Cardiac fibroblast (primary cell): ENCODE results near the gene HRG.

ENCODE experiments used
- DNase-seq, 2 donors: peaks; one replicate each; pipeline versions ENCODE4 v3.0.0 to v3.0.0-alpha.2; 2010; ENCODE audit warnings: low read depth in 2 of 2
- H3K4me3 ChIP-seq, 2 donors: replicated peaks in 1 of 2; 1 replicate in 1 of 2; 2 replicates in 1 of 2; pipeline ENCODE4 v1.5.1; 2011; ENCODE audit warnings: low read depth in 2 of 2, low read length in 2 of 2, mild to moderate bottlenecking in 2 of 2, moderate library complexity in 1 of 2
- TF ChIP-seq, protein P1 (sequence below): IDR thresholded peaks from one replicate; pipeline ENCODE4 v1.5.1; 2011; ENCODE audit warnings: low read depth, mild to moderate bottlenecking, low read length, inconsistent platforms

HRG gene

DNA sequence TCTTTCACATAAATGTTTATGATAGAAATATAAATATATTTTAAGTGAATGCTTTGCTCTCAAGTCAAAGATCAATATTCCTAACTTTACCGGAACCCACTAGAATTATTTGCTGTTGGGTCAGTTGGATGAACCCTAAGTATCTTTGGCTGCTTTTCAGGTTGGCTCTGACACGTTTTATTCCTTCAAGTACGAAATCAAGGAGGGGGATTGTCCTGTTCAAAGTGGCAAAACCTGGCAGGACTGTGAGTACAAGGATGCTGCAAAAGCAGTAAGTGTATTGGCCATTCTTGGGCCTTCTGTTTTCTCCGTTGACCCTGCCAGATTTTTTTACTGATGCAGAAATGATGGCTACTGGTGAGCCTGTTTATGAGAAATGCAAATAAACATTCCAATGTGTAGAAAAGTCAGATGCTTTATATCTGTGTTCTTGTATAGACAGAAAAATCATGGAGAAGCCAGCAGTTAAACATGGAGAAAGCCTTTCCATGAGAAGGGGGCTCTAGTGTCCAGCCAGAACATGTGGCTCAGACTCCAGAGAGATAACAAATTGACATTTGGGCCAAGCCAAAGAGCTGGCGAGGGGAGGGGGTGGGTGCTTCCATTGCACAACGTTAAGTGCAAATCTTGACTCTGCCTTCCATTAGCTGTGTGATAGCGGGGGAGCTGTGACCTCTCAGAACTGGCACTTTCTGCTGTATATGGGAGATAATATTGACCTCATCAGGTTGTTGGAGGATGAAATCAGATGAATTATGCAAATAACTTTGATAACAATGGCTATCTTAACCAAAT is 54.3 kb downstream of the HRG start:
- no peak for DNase-seq
- H3K4me3 ChIP-seq, result no peak overlapping the region
- TF ChIP-seq, protein P1, sequence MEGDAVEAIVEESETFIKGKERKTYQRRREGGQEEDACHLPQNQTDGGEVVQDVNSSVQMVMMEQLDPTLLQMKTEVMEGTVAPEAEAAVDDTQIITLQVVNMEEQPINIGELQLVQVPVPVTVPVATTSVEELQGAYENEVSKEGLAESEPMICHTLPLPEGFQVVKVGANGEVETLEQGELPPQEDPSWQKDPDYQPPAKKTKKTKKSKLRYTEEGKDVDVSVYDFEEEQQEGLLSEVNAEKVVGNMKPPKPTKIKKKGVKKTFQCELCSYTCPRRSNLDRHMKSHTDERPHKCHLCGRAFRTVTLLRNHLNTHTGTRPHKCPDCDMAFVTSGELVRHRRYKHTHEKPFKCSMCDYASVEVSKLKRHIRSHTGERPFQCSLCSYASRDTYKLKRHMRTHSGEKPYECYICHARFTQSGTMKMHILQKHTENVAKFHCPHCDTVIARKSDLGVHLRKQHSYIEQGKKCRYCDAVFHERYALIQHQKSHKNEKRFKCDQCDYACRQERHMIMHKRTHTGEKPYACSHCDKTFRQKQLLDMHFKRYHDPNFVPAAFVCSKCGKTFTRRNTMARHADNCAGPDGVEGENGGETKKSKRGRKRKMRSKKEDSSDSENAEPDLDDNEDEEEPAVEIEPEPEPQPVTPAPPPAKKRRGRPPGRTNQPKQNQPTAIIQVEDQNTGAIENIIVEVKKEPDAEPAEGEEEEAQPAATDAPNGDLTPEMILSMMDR, result no peak

- H3K4me3 ChIP-seq, result no peak overlapping the region
- DNase-seq, result peak; percentile 18 to 21
- TF ChIP-seq, protein P1, result peak; percentile 37
Observed at GRCh38 chr3:186722457-186722856, 56.6 kb downstream of the HRG start.

- DNase-seq, result no peak
Observed at GRCh38 chr3:186724911-186725310, 59.1 kb downstream of the HRG start.

More at GRCh38 chr3:186724911-186725310, 59.1 kb downstream of the HRG start:
- H3K4me3 ChIP-seq, result no peak overlapping the region
- TF ChIP-seq, protein P1, result no peak
